Cardiac fibroblast (primary cell): ENCODE data around the gene SEC14L2.

Experiments used
- DNase-seq, 2 donors: peaks; one replicate each; pipeline versions ENCODE4 v3.0.0 to v3.0.0-alpha.2; 2010; ENCODE audit warnings: low read depth in 2 of 2
- H3K4me3 ChIP-seq, 2 donors: replicated peaks in 1 of 2; 1 replicate in 1 of 2; 2 replicates in 1 of 2; pipeline ENCODE4 v1.5.1; 2011; ENCODE audit warnings: low read depth in 2 of 2, low read length in 2 of 2, mild to moderate bottlenecking in 2 of 2, moderate library complexity in 1 of 2
- TF ChIP-seq, protein P1 (sequence below): IDR thresholded peaks from one replicate; pipeline ENCODE4 v1.5.1; 2011; ENCODE audit warnings: low read depth, mild to moderate bottlenecking, low read length, inconsistent platforms

Gene SEC14L2

GRCh38 chr22:30421695-30422480, 25.1 kb downstream of the SEC14L2 start:
- DNase-seq = peak in 1 of 2 donors; percentile 40
- TF ChIP-seq, protein P1, sequence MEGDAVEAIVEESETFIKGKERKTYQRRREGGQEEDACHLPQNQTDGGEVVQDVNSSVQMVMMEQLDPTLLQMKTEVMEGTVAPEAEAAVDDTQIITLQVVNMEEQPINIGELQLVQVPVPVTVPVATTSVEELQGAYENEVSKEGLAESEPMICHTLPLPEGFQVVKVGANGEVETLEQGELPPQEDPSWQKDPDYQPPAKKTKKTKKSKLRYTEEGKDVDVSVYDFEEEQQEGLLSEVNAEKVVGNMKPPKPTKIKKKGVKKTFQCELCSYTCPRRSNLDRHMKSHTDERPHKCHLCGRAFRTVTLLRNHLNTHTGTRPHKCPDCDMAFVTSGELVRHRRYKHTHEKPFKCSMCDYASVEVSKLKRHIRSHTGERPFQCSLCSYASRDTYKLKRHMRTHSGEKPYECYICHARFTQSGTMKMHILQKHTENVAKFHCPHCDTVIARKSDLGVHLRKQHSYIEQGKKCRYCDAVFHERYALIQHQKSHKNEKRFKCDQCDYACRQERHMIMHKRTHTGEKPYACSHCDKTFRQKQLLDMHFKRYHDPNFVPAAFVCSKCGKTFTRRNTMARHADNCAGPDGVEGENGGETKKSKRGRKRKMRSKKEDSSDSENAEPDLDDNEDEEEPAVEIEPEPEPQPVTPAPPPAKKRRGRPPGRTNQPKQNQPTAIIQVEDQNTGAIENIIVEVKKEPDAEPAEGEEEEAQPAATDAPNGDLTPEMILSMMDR = no peak
- no peak overlapping the region for H3K4me3 ChIP-seq

GRCh38 chr22:30422481-30423300, 25.9 kb downstream of the SEC14L2 start:
- H3K4me3 ChIP-seq = peak overlapping the region; percentile 49 to 53
- TF ChIP-seq, protein P1 = no peak
- DNase-seq = peak; percentile 86 to 98

DNA sequence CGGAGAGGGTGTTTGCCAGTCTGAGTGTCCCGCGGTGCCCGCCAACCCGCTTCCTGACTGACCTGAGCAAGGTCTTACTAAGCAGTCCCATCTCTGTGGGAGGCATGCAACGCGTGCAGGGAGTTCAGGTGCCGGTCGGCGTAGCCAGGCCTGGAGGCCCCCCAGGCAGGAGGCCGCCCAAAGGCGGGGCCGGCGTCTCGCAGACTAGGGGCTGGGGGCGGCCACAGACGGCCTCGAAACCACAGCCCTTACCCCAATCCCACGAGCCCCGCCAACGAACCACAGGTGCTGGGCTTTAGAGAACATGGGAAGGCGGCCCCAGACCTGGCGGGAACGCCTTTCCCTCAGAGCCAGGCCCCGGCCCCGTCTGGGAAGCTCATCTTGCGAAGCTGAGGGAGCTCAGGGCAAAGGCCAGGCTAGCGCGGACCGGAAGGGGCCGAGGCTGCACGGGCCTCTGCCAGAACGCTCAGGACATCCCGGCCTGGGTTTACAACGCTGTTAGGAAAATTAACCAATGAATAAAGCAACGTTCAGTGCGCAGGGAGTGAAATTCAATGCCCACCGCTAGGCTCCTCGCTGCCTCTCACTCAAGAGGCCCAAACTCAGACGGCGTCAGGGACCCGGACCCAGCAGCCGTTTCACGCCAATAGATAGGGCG, 26.6 kb downstream of the SEC14L2 start:
- TF ChIP-seq, protein P1 = peak; percentile 3
- no peak for DNase-seq
- peak overlapping the region; percentile 49 to 53 for H3K4me3 ChIP-seq

DNA sequence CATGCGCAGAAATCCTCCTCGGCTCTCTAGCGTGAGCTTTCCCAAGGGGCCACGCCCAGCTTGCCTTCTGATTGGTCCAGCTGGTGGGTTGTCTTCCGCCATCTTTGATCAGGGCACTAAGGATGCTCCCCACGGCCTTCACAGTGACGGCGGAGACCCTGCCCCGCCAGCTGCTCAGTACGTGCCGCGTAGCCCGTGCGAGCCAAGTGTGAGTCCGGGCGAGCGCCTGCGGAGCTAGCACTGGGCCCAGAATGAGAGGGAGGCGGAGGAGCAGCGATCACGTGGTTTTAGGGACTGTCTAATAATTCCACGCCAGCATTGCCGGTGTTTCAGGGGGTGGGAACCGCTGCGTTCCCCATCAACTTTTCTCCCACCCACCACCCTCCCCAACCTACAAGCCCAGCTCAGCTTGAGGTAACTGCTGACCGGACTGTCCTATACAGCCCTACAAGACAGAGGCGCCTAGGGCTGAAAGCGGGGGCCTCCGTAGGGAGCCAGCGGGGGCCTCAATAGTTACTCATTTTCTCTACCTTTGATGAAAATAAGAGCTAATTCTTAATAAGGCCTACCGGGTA, 27.2 kb downstream of the SEC14L2 start:
- peak overlapping the region; percentile 49 to 53 for H3K4me3 ChIP-seq
- TF ChIP-seq, protein P1 = no peak
- DNase-seq = peak; percentile 100

- DNase-seq = peak; percentile 52 to 62
- H3K4me3 ChIP-seq = peak overlapping the region; percentile 28 to 59
- TF ChIP-seq, protein P1 = no peak
These were observed 27.9 kb downstream of the SEC14L2 start for GRCh38 chr22:30424534-30425326.

- no peak for DNase-seq
- peak overlapping the region; percentile 59 to 68 for H3K4me3 ChIP-seq
- TF ChIP-seq, protein P1 = no peak
These were observed 28.5 kb downstream of the SEC14L2 start for GRCh38 chr22:30425327-30425615.
